HepG2 (cell line): Measurements from ENCODE around the gene DYRK2. TPM values are rescaled to one million over a fixed set of nuclear protein-coding genes. Genes with fewer than 3 reads are reported as not detected.
A peak's percentile ranks its signal among the peaks of the same experiment; 100 is the strongest.

ENCODE experiments used
- CBFB ChIP-seq: sonication (generic); formaldehyde crosslinking; IDR thresholded peaks from 2 replicates; pipeline ENCODE4 v1.4.0; 2020; ENCODE audit warnings: missing genetic modification reagents
- CBX2 ChIP-seq, 2 experiments: fragments of 200-600 bp in 1 of 2; sonication (generic); formaldehyde crosslinking in 1 of 2; IDR thresholded peaks; 2 replicates each; pipeline versions ENCODE4 v1.7.0 to v1.8.1; 2018 to 2022; ENCODE audit warnings: low read depth in 2 of 2, low read length in 1 of 2, mild to moderate bottlenecking in 1 of 2, missing genetic modification reagents in 1 of 2
- ELF3 ChIP-seq: IDR thresholded peaks from 2 replicates; pipeline ENCODE4 v1.6.1; 2016; ENCODE audit warnings: missing genetic modification reagents, missing compliant biosample characterization
- GTF2F1 ChIP-seq: fragments of 150-350 bp; IDR thresholded peaks from 2 replicates; pipeline ENCODE4 v1.6.1; 2014; ENCODE audit warnings: low read length
- HMG20A ChIP-seq: IDR thresholded peaks from 2 replicates; pipeline ENCODE4 v1.6.1; 2016; ENCODE audit warnings: borderline replicate concordance
- STAT5B ChIP-seq: sonication (generic); formaldehyde crosslinking; IDR thresholded peaks from 2 replicates; pipeline ENCODE4 v1.4.0; 2020; ENCODE audit warnings: missing genetic modification reagents
- ZBTB20 ChIP-seq: sonication (generic); formaldehyde crosslinking; IDR thresholded peaks from 2 replicates; pipeline ENCODE4 v1.8.1; 2023; ENCODE audit warnings: missing genetic modification reagents, low read depth, mild to moderate bottlenecking, borderline replicate concordance
- ZFX ChIP-seq: sonication (generic); formaldehyde crosslinking; IDR thresholded peaks from 2 replicates; pipeline ENCODE4 v1.4.0; 2020; ENCODE audit warnings: mild to moderate bottlenecking, low read depth, missing genetic modification reagents, moderate library complexity
- ZNF24 ChIP-seq: fragments of 450-650 bp; IDR thresholded peaks from 2 replicates; pipeline ENCODE4 v1.6.1; 2017; ENCODE audit warnings: antibody characterized with exemption, mild to moderate bottlenecking
- ZNF326 ChIP-seq: sonication (generic); formaldehyde crosslinking; IDR thresholded peaks from 2 replicates; pipeline ENCODE4 v1.4.0; 2020; ENCODE audit warnings: missing genetic modification reagents, borderline replicate concordance
- ZNF766 ChIP-seq: sonication (generic); formaldehyde crosslinking; IDR thresholded peaks from 2 replicates; pipeline ENCODE4 v1.5.0; 2020; ENCODE audit warnings: missing genetic modification reagents, borderline replicate concordance
- ZSCAN21 ChIP-seq: sonication (generic); formaldehyde crosslinking; IDR thresholded peaks from 2 replicates; pipeline ENCODE4 v1.8.0; 2022; ENCODE audit warnings: mild to moderate bottlenecking, missing genetic modification reagents, moderate library complexity, borderline replicate concordance
- ZSCAN29 ChIP-seq: sonication (generic); formaldehyde crosslinking; conservative IDR thresholded peaks from 2 replicates; pipeline ENCODE4 v1.4.0; 2020; ENCODE audit warnings: mild to moderate bottlenecking, missing genetic modification reagents
- polyA plus RNA-seq, 8 experiments: library from polyadenylated mRNA; depleted of rRNA in 3 of 8; stranded (reverse) in 7 of 8; unstranded in 1 of 8; fragments of >200 nt; fragmentation: Illumina TruSeq in 4 of 8; extraction: Trizol in 4 of 8; gene quantifications; 2 replicates each; pipeline versions ENCODE4 v1.2.1 to v1.2.3, GENCODE V29; 2011 to 2016; ENCODE audit warnings: low read depth in 4 of 8, missing spikeins in 1 of 8, mixed read lengths in 1 of 8; ENCODE audit not compliant: insufficient read depth in 1 of 8
- total RNA-seq, 5 experiments: library from RNA; depleted of rRNA; stranded (reverse); fragments of >200 nt; fragmentation: Illumina TruSeq; extraction: Trizol; gene quantifications; 2 replicates each; pipeline ENCODE4 v1.2.3, GENCODE V29; 2016; ENCODE audit warnings: low read depth in 1 of 5
- TF ChIP-seq, protein P1 (sequence below): sonication (generic); formaldehyde crosslinking; IDR thresholded peaks from 2 replicates; pipeline ENCODE4 v1.4.0; 2020; ENCODE audit warnings: mild to moderate bottlenecking, missing genetic modification reagents
- TF ChIP-seq, protein P2 (sequence below): sonication (generic); formaldehyde crosslinking; IDR thresholded peaks from 2 replicates; pipeline ENCODE4 v1.8.0; 2023; ENCODE audit warnings: mild to moderate bottlenecking, missing genetic modification reagents
- TF ChIP-seq, protein P3 (sequence below): IDR thresholded peaks from 2 replicates; pipeline ENCODE4 v1.6.1; 2012; ENCODE audit warnings: inconsistent platforms
- TF ChIP-seq, protein P4 (sequence below): sonication (generic); formaldehyde crosslinking; IDR thresholded peaks from 2 replicates; pipeline ENCODE4 v1.4.0; 2020; ENCODE audit warnings: missing genetic modification reagents

The DYRK2 gene
- total and polyA plus RNA-seq, 2 of the 13 experiments (the other 11 are each of a cell fraction or from before 2014, with no cell fraction given), result 8.2 to 11.5 TPM

DNA sequence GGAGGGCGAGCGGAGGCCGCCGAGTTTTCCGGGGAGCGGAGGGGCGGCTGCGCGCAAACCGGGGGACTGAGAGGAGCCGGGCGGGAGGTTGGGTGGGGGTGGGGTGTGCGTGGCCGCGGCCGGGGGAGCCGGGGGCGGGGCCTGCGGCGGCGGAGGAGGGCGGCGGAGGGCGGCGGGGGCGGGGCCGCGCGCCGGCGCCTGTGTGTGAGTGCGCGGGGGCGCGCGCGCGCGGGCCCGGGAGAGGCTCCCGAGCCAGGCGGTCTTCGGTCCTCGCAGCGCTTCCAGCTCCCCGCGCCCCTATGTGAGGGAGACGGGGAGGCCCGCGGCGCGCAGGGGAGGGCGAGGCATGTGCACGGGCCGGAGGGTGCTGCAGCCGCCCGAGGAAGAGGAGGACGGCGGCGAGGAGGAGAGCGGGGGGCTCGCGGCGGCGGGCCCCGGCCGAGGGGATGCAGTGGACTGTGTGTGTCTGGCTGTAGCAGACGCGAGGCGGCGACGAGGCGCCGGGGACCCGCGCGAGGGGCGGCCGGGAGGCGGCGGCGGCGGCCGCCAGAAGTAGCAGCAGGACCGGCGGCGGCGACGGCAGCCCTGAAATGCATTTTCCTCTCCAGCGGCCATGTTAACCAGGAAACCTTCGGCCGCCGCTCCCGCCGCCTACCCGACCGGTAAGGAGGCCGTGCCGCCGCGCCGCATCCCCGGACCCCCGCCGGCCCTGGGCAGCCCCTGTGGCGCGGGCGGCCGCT lies at the start of gene DYRK2 (continued):
- TF ChIP-seq ELF3 (CRISPR knock-in tag) (no peak), CBX2 (IDR thresholded peaks at IDR 0.05; ENCODE audit: low read depth, low read length) (no peak), CBX2 (CRISPR knock-in tag; IDR thresholded peaks at IDR 0.05; ENCODE audit: low read depth) (no peak), ZSCAN29 (CRISPR knock-in tag) (no peak), HMG20A (CRISPR knock-in tag) (no peak), GTF2F1 (no peak), STAT5B (CRISPR knock-in tag) (no peak), ZFX (CRISPR knock-in tag) (peak; percentile 79), ZNF24 (no peak), CBFB (CRISPR knock-in tag) (0 out of 2 replicates have a peak, but pooled peaks have one; percentile 27), ZNF326 (CRISPR knock-in tag) (no peak), ZNF766 (CRISPR knock-in tag) (0 out of 2 replicates have a peak, but pooled peaks have one; percentile 50), ZBTB20 (no peak), ZSCAN21 (CRISPR knock-in tag) (peak; percentile 14; the same call in 1 of the 2 replicates)
- TF ChIP-seq, protein P1, sequence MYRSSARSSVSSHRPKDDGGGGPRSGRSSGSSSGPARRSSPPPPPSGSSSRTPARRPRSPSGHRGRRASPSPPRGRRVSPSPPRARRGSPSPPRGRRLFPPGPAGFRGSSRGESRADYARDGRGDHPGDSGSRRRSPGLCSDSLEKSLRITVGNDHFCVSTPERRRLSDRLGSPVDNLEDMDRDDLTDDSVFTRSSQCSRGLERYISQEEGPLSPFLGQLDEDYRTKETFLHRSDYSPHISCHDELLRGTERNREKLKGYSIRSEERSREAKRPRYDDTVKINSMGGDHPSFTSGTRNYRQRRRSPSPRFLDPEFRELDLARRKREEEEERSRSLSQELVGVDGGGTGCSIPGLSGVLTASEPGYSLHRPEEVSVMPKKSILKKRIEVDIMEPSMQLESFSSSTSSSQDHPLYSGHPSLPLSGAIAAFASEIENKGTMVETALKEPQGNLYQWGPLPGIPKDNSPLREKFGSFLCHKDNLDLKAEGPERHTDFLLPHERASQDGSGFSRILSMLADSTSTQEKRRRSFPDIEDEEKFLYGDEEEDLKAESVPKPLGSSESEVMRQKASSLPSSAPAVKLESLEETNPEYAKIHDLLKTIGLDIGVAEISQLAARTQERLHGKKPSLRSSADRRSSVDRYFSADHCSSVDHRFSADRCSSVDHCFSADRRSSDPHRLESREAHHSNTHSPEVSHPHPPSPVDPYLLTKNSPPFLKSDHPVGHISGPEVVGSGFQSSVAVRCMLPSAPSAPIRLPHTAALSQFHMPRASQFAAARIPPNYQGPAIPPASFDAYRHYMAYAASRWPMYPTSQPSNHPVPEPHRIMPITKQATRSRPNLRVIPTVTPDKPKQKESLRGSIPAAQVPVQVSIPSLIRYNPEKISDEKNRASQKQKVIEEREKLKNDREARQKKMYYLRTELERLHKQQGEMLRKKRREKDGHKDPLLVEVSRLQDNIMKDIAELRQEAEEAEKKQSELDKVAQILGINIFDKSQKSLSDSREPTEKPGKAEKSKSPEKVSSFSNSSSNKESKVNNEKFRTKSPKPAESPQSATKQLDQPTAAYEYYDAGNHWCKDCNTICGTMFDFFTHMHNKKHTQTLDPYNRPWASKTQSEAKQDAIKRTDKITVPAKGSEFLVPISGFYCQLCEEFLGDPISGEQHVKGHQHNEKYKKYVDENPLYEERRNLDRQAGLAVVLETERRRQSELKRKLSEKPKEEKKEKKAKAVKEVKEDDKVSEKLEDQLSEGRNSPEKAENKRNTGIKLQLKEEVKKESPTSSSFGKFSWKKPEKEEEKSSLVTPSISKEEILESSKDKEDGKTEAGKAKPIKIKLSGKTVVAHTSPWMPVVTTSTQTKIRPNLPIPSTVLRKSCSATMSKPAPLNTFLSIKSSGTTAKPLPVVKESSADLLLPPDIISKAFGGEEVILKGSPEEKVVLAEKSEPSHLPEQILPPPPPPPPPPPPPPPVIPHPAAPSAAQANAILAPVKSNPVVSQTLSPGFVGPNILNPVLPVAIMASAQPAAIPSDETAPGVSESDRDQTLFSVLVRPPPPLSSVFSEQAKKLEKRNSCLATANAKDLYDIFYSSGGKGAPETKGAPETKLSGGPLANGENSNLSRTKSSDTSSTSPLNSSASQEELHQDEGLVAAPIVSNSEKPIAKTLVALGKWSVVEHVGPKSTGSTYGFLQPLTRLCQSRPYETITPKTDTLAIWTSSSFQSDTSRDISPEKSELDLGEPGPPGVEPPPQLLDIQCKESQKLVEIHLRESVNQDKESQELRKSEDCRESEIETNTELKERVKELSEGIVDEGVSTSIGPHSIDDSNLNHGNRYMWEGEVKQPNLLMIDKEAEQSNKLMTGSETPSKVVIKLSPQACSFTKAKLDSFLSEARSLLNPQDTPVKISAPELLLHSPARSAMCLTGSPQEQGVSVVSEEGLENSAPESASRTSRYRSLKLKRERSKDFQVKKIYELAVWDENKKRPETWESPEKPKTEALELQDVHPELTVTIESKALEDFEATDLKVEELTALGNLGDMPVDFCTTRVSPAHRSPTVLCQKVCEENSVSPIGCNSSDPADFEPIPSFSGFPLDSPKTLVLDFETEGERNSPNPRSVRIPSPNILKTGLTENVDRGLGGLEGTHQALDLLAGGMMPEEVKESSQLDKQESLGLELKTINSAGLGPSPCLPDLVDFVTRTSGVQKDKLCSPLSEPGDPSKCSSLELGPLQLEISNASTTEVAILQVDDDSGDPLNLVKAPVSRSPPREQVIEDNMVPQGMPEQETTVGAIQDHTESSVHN, result no peak
- TF ChIP-seq, protein P2, sequence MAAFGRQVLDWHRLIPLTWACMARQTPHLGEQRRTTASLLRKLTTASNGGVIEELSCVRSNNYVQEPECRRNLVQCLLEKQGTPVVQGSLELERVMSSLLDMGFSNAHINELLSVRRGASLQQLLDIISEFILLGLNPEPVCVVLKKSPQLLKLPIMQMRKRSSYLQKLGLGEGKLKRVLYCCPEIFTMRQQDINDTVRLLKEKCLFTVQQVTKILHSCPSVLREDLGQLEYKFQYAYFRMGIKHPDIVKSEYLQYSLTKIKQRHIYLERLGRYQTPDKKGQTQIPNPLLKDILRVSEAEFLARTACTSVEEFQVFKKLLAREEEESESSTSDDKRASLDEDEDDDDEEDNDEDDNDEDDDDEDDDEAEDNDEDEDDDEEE (CRISPR knock-in tag), result no peak
- TF ChIP-seq, protein P3, sequence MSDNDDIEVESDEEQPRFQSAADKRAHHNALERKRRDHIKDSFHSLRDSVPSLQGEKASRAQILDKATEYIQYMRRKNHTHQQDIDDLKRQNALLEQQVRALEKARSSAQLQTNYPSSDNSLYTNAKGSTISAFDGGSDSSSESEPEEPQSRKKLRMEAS, result peak; percentile 69
- TF ChIP-seq, protein P4, sequence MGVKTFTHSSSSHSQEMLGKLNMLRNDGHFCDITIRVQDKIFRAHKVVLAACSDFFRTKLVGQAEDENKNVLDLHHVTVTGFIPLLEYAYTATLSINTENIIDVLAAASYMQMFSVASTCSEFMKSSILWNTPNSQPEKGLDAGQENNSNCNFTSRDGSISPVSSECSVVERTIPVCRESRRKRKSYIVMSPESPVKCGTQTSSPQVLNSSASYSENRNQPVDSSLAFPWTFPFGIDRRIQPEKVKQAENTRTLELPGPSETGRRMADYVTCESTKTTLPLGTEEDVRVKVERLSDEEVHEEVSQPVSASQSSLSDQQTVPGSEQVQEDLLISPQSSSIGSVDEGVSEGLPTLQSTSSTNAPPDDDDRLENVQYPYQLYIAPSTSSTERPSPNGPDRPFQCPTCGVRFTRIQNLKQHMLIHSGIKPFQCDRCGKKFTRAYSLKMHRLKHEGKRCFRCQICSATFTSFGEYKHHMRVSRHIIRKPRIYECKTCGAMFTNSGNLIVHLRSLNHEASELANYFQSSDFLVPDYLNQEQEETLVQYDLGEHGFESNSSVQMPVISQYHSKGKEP (CRISPR knock-in tag), result peak; percentile 59; the same call in 1 of the 2 replicates
